HepG2 (cell line): ENCODE measurements around the gene TEAD4. TPM values are rescaled to one million over a fixed set of nuclear protein-coding genes. Genes with fewer than 3 reads are reported as not detected.

Experiments
- MEF2D ChIP-seq: sonication (generic); formaldehyde crosslinking; IDR thresholded peaks from 2 replicates; pipeline ENCODE4 v1.5.1; 2020; ENCODE audit warnings: mild to moderate bottlenecking, missing genetic modification reagents
- POGK ChIP-seq: sonication (generic); formaldehyde crosslinking; conservative IDR thresholded peaks from 2 replicates; pipeline ENCODE4 v1.8.0; 2022; ENCODE audit warnings: mild to moderate bottlenecking, moderate library complexity, missing genetic modification reagents
- RBFOX2 ChIP-seq: fragments of 200-400 bp; formaldehyde crosslinking; IDR thresholded peaks from 2 replicates; pipeline ENCODE4 v1.6.1; 2017; ENCODE audit warnings: low read depth, mild to moderate bottlenecking, low read length
- SKI ChIP-seq: fragments of 450-650 bp; IDR thresholded peaks from one replicate; pipeline ENCODE4 v1.6.1; 2018; ENCODE audit warnings: mild to moderate bottlenecking; ENCODE audit not compliant: partially characterized antibody
- YY1 ChIP-seq: IDR thresholded peaks from 2 replicates; pipeline ENCODE4 v1.6.1; 2011; ENCODE audit warnings: low read length, low read depth, moderate library complexity, mild to moderate bottlenecking; ENCODE audit not compliant: insufficient read depth, insufficient replicate concordance
- ZFY ChIP-seq: sonication (generic); formaldehyde crosslinking; IDR thresholded peaks from 2 replicates; pipeline ENCODE4 v1.4.0; 2020; ENCODE audit warnings: missing genetic modification reagents
- ZNF280B ChIP-seq: sonication (generic); formaldehyde crosslinking; IDR thresholded peaks from 2 replicates; pipeline ENCODE4 v1.5.0; 2020; ENCODE audit warnings: missing genetic modification reagents, mild to moderate bottlenecking, borderline replicate concordance
- ZNF503 ChIP-seq: sonication (generic); formaldehyde crosslinking; IDR thresholded peaks from 2 replicates; pipeline ENCODE4 v1.4.0; 2020; ENCODE audit warnings: missing genetic modification reagents
- ZNF563 ChIP-seq: sonication (generic); formaldehyde crosslinking; IDR thresholded peaks from 2 replicates; pipeline ENCODE4 v1.8.0; 2022; ENCODE audit warnings: mild to moderate bottlenecking, moderate library complexity, missing genetic modification reagents
- ZNF780A ChIP-seq: sonication (generic); formaldehyde crosslinking; IDR thresholded peaks from 2 replicates; pipeline ENCODE4 v1.8.0; 2022; ENCODE audit warnings: mild to moderate bottlenecking, missing genetic modification reagents, moderate library complexity
- ZNF83 ChIP-seq: sonication (generic); formaldehyde crosslinking; IDR thresholded peaks from 2 replicates; pipeline ENCODE4 v1.4.0; 2020; ENCODE audit warnings: missing genetic modification reagents, mild to moderate bottlenecking, borderline replicate concordance
- polyA plus RNA-seq, 8 experiments: library from polyadenylated mRNA; depleted of rRNA in 3 of 8; stranded (reverse) in 7 of 8; unstranded in 1 of 8; fragments of >200 nt; fragmentation: Illumina TruSeq in 4 of 8; extraction: Trizol in 4 of 8; gene quantifications; 2 replicates each; pipeline versions ENCODE4 v1.2.1 to v1.2.3, GENCODE V29; 2011 to 2016; ENCODE audit warnings: low read depth in 4 of 8, missing spikeins in 1 of 8, mixed read lengths in 1 of 8; ENCODE audit not compliant: insufficient read depth in 1 of 8
- total RNA-seq, 5 experiments: library from RNA; depleted of rRNA; stranded (reverse); fragments of >200 nt; fragmentation: Illumina TruSeq; extraction: Trizol; gene quantifications; 2 replicates each; pipeline ENCODE4 v1.2.3, GENCODE V29; 2016; ENCODE audit warnings: low read depth in 1 of 5
- TF ChIP-seq, protein P1 (sequence below): sonication (generic); formaldehyde crosslinking; IDR thresholded peaks from 2 replicates; pipeline ENCODE4 v1.8.0; 2022; ENCODE audit warnings: missing genetic modification reagents, mild to moderate bottlenecking, borderline replicate concordance
- TF ChIP-seq, protein P2 (sequence below): sonication (generic); formaldehyde crosslinking; IDR thresholded peaks from 2 replicates; pipeline ENCODE4 v1.5.0; 2020; ENCODE audit warnings: mild to moderate bottlenecking, missing genetic modification reagents
- TF ChIP-seq, protein P3 (sequence below): sonication (generic); formaldehyde crosslinking; IDR thresholded peaks from 2 replicates; pipeline ENCODE4 v1.5.0; 2020; ENCODE audit warnings: mild to moderate bottlenecking, missing genetic modification reagents, borderline replicate concordance

Gene TEAD4
- total and polyA plus RNA-seq, 2 of the 13 experiments (the other 11 are each of a cell fraction or from before 2014, with no cell fraction given), result 45.0 to 69.4 TPM

DNA sequence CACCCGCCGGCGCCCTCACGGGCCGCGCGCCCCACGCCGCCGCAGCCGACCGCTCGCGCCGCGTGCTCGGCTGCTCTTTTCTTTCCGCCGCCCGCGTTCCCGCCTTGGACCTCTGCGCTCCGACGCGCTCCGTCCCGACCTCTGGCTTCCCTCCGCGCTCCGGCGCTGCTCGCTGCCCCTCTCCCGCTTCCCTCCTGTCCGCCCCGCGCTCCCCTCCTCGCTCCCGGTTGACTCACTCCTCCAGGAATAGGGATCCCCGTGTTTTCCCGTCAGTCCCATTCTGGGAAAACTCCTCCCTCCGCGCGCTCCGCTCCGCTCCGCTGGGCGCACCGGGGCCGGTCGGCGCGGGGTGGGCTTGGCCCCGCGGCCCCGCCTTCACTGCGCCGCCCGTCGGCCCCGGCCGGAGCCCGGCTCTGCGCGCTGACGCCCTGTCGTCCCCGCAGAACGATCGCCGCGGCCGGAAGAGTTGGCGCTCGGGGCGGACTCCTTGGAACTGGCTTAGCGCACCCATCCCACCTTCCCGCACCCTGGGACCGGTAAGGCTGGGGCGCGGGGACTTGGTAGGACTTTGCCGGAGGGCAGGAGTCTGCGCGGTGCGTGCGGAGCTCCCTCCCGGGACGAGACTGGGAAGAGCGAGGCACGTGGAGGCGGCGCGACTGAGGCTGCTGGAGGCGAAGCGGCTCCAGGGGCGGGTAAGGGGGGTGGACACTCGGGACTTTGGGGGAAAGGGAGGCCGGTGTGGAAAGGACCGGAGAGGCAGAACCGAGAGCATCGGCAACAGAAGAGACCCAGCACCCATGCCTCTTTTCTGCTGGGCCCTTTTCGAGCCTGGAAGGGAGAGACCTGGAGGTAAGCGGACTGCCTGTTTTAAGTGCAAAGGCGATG lies 550 bp downstream of the TEAD4 start (continued):
- TF ChIP-seq, protein P1, sequence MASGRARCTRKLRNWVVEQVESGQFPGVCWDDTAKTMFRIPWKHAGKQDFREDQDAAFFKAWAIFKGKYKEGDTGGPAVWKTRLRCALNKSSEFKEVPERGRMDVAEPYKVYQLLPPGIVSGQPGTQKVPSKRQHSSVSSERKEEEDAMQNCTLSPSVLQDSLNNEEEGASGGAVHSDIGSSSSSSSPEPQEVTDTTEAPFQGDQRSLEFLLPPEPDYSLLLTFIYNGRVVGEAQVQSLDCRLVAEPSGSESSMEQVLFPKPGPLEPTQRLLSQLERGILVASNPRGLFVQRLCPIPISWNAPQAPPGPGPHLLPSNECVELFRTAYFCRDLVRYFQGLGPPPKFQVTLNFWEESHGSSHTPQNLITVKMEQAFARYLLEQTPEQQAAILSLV, result peak; percentile 80; the same call in 1 of the 2 replicates
- no peak for TF ChIP-seq ZNF83 (CRISPR knock-in tag)
- TF ChIP-seq ZNF563, result 0 out of 2 replicates have a peak, but pooled peaks have one; percentile 49
- peak; percentile 48; the same call in 1 of the 2 replicates for TF ChIP-seq ZFY
- TF ChIP-seq ZNF503, result no peak
- TF ChIP-seq, protein P2, sequence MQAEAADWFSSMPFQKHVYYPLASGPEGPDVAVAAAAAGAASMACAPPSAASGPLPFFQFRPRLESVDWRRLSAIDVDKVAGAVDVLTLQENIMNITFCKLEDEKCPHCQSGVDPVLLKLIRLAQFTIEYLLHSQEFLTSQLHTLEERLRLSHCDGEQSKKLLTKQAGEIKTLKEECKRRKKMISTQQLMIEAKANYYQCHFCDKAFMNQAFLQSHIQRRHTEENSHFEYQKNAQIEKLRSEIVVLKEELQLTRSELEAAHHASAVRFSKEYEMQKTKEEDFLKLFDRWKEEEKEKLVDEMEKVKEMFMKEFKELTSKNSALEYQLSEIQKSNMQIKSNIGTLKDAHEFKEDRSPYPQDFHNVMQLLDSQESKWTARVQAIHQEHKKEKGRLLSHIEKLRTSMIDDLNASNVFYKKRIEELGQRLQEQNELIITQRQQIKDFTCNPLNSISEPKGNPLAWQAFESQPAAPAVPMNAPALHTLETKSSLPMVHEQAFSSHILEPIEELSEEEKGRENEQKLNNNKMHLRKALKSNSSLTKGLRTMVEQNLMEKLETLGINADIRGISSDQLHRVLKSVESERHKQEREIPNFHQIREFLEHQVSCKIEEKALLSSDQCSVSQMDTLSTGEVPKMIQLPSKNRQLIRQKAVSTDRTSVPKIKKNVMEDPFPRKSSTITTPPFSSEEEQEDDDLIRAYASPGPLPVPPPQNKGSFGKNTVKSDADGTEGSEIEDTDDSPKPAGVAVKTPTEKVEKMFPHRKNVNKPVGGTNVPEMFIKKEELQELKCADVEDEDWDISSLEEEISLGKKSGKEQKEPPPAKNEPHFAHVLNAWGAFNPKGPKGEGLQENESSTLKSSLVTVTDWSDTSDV (CRISPR knock-in tag), result 0 out of 2 replicates have a peak, but pooled peaks have one; percentile 52
- peak; percentile 83 for TF ChIP-seq RBFOX2
- no peak for TF ChIP-seq SKI
- peak; percentile 89 for TF ChIP-seq ZNF280B
- peak; percentile 29; the same call in 1 of the 2 replicates for TF ChIP-seq POGK (CRISPR knock-in tag)
- TF ChIP-seq, protein P3, sequence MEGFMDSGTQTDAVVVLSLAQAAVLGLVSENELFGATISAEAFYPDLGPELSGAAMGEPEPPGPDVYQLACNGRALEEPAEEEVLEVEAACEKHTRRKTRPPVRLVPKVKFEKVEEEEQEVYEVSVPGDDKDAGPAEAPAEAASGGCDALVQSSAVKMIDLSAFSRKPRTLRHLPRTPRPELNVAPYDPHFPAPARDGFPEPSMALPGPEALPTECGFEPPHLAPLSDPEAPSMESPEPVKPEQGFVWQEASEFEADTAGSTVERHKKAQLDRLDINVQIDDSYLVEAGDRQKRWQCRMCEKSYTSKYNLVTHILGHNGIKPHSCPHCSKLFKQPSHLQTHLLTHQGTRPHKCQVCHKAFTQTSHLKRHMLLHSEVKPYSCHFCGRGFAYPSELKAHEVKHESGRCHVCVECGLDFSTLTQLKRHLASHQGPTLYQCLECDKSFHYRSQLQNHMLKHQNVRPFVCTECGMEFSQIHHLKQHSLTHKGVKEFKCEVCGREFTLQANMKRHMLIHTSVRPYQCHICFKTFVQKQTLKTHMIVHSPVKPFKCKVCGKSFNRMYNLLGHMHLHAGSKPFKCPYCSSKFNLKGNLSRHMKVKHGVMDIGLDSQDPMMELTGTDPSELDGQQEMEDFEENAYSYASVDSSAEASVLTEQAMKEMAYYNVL, result 0 out of 2 replicates have a peak, but pooled peaks have one; percentile 4
- TF ChIP-seq MEF2D (CRISPR knock-in tag), result no peak; the same call in 1 of the 2 replicates
- TF ChIP-seq YY1, result peak; percentile 9
- peak; percentile 63 for TF ChIP-seq ZNF780A (CRISPR knock-in tag)
